Astrocyte (in vitro differentiated cells and primary cell): ENCODE data around the gene TCF7. TPM values are rescaled to one million over a fixed set of nuclear protein-coding genes. Genes with fewer than 3 reads are reported as not detected.
A peak's percentile ranks its signal among the peaks of the same experiment; 100 is the strongest.

Experiments used
- DNase-seq: peaks from one replicate; pipeline ENCODE4 v3.0.0-alpha.2; 2010; ENCODE audit warnings: low read depth
- FAIRE-seq: peaks from 2 replicates; lab custom pipeline; 2011; peaks lifted over from hg19 to GRCh38; lab: Jason Lieb, UNC
- H2AFZ ChIP-seq: 2 replicates; pipeline ENCODE4 v1.6.0; 2012; ENCODE audit warnings: low read depth, low read length, inconsistent platforms
- H3K27ac ChIP-seq: 2 replicates; pipeline ENCODE4 v1.5.1; 2011; ENCODE audit warnings: low read depth, low read length, inconsistent platforms
- H3K27me3 ChIP-seq: 2 replicates; pipeline ENCODE4 v1.6.0; 2011; ENCODE audit warnings: low read length, inconsistent platforms; ENCODE audit not compliant: insufficient read depth
- H3K36me3 ChIP-seq: 2 replicates; pipeline ENCODE4 v1.5.1; 2011; ENCODE audit warnings: low read length, inconsistent platforms; ENCODE audit not compliant: insufficient read depth
- H3K4me1 ChIP-seq: 2 replicates; pipeline ENCODE4 v1.5.1; 2011; ENCODE audit warnings: low read length, inconsistent platforms; ENCODE audit not compliant: insufficient read depth
- H3K4me2 ChIP-seq: 2 replicates; pipeline ENCODE4 v1.6.0; 2012; ENCODE audit warnings: low read length, inconsistent platforms
- H3K4me3 ChIP-seq: 2 replicates; pipeline ENCODE4 v1.5.1; 2011; ENCODE audit warnings: low read depth, mild to moderate bottlenecking, low read length, inconsistent platforms; ENCODE audit not compliant: insufficient read depth
- H3K79me2 ChIP-seq: 2 replicates; pipeline ENCODE4 v1.6.0; 2012; ENCODE audit warnings: mild to moderate bottlenecking, low read length, inconsistent platforms; ENCODE audit not compliant: insufficient read depth
- H3K9ac ChIP-seq: 2 replicates; pipeline ENCODE4 v1.6.0; 2012; ENCODE audit warnings: mild to moderate bottlenecking, low read length, inconsistent platforms
- H3K9me3 ChIP-seq: 2 replicates; pipeline ENCODE4 v1.5.1; 2012; ENCODE audit warnings: low read depth, mild to moderate bottlenecking, low read length, inconsistent platforms; ENCODE audit not compliant: insufficient read depth
- H4K20me1 ChIP-seq: 2 replicates; pipeline ENCODE4 v1.6.0; 2012; ENCODE audit warnings: low read length, inconsistent platforms; ENCODE audit not compliant: insufficient read depth
- H3K27ac Mint-ChIP-seq: one replicate; pipeline ENCODE4 v1.8.0; 2021; ENCODE audit warnings: mild to moderate bottlenecking, mixed read lengths; ENCODE audit not compliant: unreplicated experiment
- H3K27me3 Mint-ChIP-seq: one replicate; pipeline ENCODE4 v1.8.0; 2021; ENCODE audit warnings: low read depth, mixed read lengths; ENCODE audit not compliant: unreplicated experiment
- H3K36me3 Mint-ChIP-seq: one replicate; pipeline ENCODE4 v1.8.0; 2021; ENCODE audit warnings: low read depth, mixed read lengths; ENCODE audit not compliant: unreplicated experiment
- H3K4me1 Mint-ChIP-seq: one replicate; pipeline ENCODE4 v1.8.0; 2021; ENCODE audit warnings: low read depth, mixed read lengths; ENCODE audit not compliant: unreplicated experiment
- H3K4me3 Mint-ChIP-seq: one replicate; pipeline ENCODE4 v1.8.0; 2021; ENCODE audit warnings: mild to moderate bottlenecking, moderate library complexity, mixed read lengths; ENCODE audit not compliant: unreplicated experiment
- H3K9me3 Mint-ChIP-seq: one replicate; pipeline ENCODE4 v1.8.0; 2021; ENCODE audit warnings: mild to moderate bottlenecking, mixed read lengths; ENCODE audit not compliant: unreplicated experiment
- EZH2 ChIP-seq: IDR thresholded peaks from 2 replicates; pipeline ENCODE4 v1.6.1; 2012; ENCODE audit warnings: mild to moderate bottlenecking, low read length, inconsistent platforms; ENCODE audit not compliant: insufficient read depth
- total RNA-seq: library from RNA; stranded (reverse); gene quantifications from 2 replicates; pipeline ENCODE4 v1.2.1, GENCODE V29; 2021
- TF ChIP-seq, protein P1 (sequence below): IDR thresholded peaks from 2 replicates; pipeline ENCODE4 v1.5.1; 2011; ENCODE audit warnings: low read depth, mild to moderate bottlenecking, inconsistent platforms, low read length, moderate library complexity; ENCODE audit not compliant: insufficient read depth

The TCF7 gene
- total RNA-seq, 1 donor from 2014 or later = 2.6 TPM

DNA sequence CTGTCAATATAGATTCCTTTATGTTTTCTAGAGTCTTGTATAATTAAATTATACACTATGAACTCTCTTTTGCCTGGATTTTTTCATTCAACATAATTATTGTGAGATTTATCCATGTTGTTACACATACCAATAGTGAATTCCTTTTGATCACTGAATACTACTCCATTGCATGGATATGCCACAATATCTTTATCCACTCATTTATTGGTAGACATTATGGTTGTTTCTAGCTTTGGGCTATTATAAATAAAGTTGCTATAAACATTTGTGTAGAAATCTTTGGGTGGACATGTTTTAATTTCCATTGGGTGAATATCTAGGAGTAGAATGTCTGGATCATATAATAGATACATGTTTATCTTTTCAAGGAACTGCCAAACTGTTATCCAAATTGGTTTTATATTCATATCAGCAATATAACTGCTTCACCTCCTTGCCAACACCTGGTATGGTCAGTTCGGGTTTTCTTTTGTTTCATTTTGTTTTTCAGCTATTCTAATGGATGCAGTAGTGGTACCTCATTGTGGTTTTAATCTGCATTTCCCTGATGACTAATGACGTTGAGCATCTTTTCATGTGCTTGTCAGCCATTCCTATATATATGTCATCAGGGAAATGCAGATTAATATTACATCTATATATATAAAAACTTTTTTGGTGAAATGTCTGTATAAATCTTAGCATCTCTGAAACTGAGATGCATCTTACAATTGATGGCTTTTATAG is 32.1 kb upstream of the TCF7 start:
- Mint-ChIP-seq H3K27me3 (peaks cover 22% of the 10 kb centered on the region), H3K4me1 (peaks cover 6% of the 10 kb centered on the region), H3K9me3 (peaks cover 3% of the 10 kb centered on the region), H3K36me3 (no peaks in the 10 kb centered on the region), H3K4me3 (no peak overlapping the region), H3K27ac (no peak overlapping the region)
- FAIRE-seq = no peak
- H4K20me1 ChIP-seq = no peaks in the 10 kb centered on the region
- H3K9ac ChIP-seq = no peak overlapping the region
- H3K4me3 ChIP-seq = no peak overlapping the region
- H3K4me1 ChIP-seq = peaks cover 5% of the 10 kb centered on the region
- DNase-seq = peak; percentile 41
- H3K79me2 ChIP-seq = no peaks in the 10 kb centered on the region
- H3K27ac ChIP-seq = no peak overlapping the region
- no peaks in the 10 kb centered on the region for H3K9me3 ChIP-seq
- no peak for TF ChIP-seq EZH2
- TF ChIP-seq, protein P1, sequence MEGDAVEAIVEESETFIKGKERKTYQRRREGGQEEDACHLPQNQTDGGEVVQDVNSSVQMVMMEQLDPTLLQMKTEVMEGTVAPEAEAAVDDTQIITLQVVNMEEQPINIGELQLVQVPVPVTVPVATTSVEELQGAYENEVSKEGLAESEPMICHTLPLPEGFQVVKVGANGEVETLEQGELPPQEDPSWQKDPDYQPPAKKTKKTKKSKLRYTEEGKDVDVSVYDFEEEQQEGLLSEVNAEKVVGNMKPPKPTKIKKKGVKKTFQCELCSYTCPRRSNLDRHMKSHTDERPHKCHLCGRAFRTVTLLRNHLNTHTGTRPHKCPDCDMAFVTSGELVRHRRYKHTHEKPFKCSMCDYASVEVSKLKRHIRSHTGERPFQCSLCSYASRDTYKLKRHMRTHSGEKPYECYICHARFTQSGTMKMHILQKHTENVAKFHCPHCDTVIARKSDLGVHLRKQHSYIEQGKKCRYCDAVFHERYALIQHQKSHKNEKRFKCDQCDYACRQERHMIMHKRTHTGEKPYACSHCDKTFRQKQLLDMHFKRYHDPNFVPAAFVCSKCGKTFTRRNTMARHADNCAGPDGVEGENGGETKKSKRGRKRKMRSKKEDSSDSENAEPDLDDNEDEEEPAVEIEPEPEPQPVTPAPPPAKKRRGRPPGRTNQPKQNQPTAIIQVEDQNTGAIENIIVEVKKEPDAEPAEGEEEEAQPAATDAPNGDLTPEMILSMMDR = no peak
- H3K4me2 ChIP-seq = no peak overlapping the region
- H3K27me3 ChIP-seq = no peaks in the 10 kb centered on the region
- H2AFZ ChIP-seq = no peak overlapping the region
- H3K36me3 ChIP-seq = no peaks in the 10 kb centered on the region

DNA sequence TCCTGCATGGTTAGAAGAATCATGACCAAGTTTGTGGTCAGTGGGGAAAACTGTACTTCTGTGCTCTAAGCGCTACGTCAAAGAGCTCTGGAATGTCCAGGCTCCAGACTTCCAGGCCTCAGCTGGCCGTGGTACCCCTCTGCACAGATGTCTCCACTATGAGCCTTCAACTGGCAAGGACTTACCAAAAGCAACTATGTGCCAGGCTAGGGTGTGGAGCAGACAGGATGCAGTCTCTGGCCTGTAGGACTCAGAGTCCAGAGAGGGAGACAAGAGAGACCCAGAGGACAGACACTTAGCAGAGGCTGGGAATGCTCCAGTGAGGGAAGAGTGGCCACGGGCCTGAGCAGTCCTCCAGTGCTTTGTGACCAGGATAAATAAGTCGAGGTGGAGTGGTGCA is 31.0 kb upstream of the TCF7 start:
- FAIRE-seq = no peak
- Histone ChIP-seq H4K20me1 (no peaks in the 10 kb centered on the region), H3K36me3 (no peaks in the 10 kb centered on the region), H3K4me3 (no peak overlapping the region), H3K27me3 (no peaks in the 10 kb centered on the region), H2AFZ (no peak overlapping the region), H3K27ac (no peak overlapping the region), H3K4me1 (peaks cover 10% of the 10 kb centered on the region), H3K9ac (no peak overlapping the region), H3K79me2 (no peaks in the 10 kb centered on the region), H3K9me3 (no peaks in the 10 kb centered on the region), H3K4me2 (peak overlapping the region; percentile 26)
- H3K27me3 Mint-ChIP-seq = peaks cover 19% of the 10 kb centered on the region
- no peak overlapping the region for H3K27ac Mint-ChIP-seq
- TF ChIP-seq, protein P1 = no peak
- TF ChIP-seq EZH2 = no peak
- peak overlapping the region; percentile 34 for H3K4me3 Mint-ChIP-seq
- H3K9me3 Mint-ChIP-seq = peaks cover 3% of the 10 kb centered on the region
- H3K36me3 Mint-ChIP-seq = no peaks in the 10 kb centered on the region
- peaks cover 11% of the 10 kb centered on the region for H3K4me1 Mint-ChIP-seq
- peak; percentile 74 for DNase-seq

DNA sequence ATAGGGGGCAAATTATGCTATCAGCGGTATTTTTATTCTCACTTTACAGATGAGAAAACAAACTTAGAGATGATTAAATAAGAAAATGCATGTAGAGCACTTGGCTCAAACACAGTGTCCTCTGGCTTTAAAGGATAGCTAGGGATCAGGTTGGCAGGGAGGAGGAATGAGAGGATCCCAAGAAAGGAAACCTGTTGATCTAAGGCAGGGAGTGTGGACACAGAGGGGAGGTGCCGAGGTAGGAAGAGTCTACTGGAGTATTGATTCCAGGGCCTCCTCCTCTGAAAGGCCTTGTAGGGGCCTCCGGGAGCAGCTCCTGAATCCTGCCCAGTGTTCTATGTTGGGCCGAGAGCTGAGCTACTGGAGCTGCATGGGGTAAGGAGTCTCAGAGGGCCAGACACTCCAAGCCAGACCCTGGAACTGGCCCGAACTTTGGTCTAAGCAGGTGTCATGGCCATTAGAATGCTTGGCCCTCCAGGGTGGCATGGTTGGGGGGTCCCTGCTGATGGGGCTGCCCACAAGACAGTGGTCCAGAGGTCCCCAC is 30.4 kb upstream of the TCF7 start:
- Mint-ChIP-seq H3K4me1 (peaks cover 15% of the 10 kb centered on the region), H3K27ac (peak overlapping the region; percentile 47), H3K9me3 (peaks cover 3% of the 10 kb centered on the region), H3K4me3 (no peak overlapping the region), H3K27me3 (peaks cover 18% of the 10 kb centered on the region), H3K36me3 (no peaks in the 10 kb centered on the region)
- Histone ChIP-seq H3K9ac (no peak overlapping the region), H4K20me1 (no peaks in the 10 kb centered on the region), H3K9me3 (no peaks in the 10 kb centered on the region), H3K27ac (no peak overlapping the region), H3K4me1 (peaks cover 11% of the 10 kb centered on the region), H3K4me2 (no peak overlapping the region), H2AFZ (no peak overlapping the region), H3K79me2 (no peaks in the 10 kb centered on the region), H3K4me3 (no peak overlapping the region), H3K27me3 (no peaks in the 10 kb centered on the region), H3K36me3 (no peaks in the 10 kb centered on the region)
- DNase-seq (no peak), FAIRE-seq (no peak)
- TF ChIP-seq EZH2 = no peak
- TF ChIP-seq, protein P1 = no peak
